ENCODE measurements around the gene ZNF746. TPM values are rescaled to one million over a fixed set of nuclear protein-coding genes. Genes with fewer than 3 reads are reported as not detected.

The ZNF746 gene
- 1.4 and 2.4 TPM in 2 replicates for polyA plus RNA-seq

DNA sequence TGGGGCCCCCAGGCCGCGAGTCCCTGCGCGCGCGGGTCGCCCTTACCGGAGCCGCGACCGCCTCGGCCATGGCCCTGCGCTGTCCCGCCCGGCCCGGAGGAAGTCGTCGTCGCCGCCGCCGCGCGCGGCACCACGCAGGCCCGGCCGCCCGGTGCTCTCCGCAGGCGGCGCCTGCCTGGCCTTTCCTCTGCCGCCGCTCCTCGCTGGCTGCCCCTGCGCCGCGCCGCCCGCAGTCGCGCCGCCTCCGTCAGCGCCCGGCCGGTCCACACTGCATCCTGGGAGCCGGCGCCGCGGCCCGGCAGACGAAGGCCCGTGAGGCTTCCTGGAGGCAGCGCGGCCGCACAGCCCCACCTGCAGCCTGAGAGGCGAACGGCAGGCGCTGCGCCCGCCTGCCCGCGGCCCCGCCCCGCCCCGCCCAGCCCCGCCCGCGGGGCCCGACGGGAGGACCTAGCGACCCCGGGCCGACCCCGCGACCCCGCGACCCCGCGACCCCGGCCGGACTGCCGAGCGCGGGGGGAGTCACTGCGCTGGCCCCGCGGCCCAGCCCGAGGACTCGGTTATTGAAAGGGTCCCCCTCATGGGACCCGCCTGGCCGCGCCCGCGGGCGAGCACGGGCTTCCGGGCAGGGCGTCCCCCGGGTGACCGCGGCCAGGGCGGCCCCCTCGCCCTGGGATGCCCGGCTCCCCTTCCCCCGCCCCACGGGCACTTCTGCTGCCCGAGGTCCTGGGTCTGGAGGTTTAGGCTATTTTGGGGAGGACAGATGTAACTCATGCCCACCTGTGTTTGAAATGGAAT, at the start of gene ZNF746:
Gene ZNF746, minus strand, starts transcription at position 343 of the 795 bp plus-strand sequence. Its CDS starts 273 bp downstream, at position 70.

GRCh38 chr7:149460493-149461277, 36.9 kb downstream of the ZNF746 start, which contains the start of gene ZNF777:
TSS of gene ZNF777 (minus strand) at chr7:149461062. CDS start at chr7:149456022, 5,040 bp downstream.

Other genes with a start within 250 kb of the ZNF746 start
- gene ZNF783, start 235.6 kb downstream of the ZNF746 start, polyA plus RNA-seq: 0.29 and 0.77 TPM in 2 replicates
- 0.15 TPM in 1 of 2 replicates, not detected in the other for gene ZNF777, start 36.7 kb downstream of the ZNF746 start, polyA plus RNA-seq